ENCODE measurements around the gene ADGRD1.
"Not testable (repeated sequence)": the region's sequence is repeated elsewhere in the genome, so short reads cannot be mapped to it uniquely, and the experiment has no call there.

ADGRD1 gene

GRCh38 chr12:130988751-130989150, 35.0 kb downstream of the ADGRD1 start:
- no peak for DNase-seq

- no peak for DNase-seq
These were observed 35.7 kb downstream of the ADGRD1 start for GRCh38 chr12:130989391-130989790.

GRCh38 chr12:130990034-130990433, 36.3 kb downstream of the ADGRD1 start:
- no peak for DNase-seq

- DNase-seq, result no peak
These were observed 38.7 kb downstream of the ADGRD1 start for GRCh38 chr12:130992448-130992847.

GRCh38 chr12:130992979-130993538, 39.4 kb downstream of the ADGRD1 start:
- DNase-seq, result no peak

GRCh38 chr12:130993759-130994670, 40.3 kb downstream of the ADGRD1 start:
- DNase-seq, result no peak

GRCh38 chr12:130994821-130995375, 41.2 kb downstream of the ADGRD1 start:
- no peak for DNase-seq

- DNase-seq, result not testable (repeated sequence)
These were observed 41.8 kb downstream of the ADGRD1 start for GRCh38 chr12:130995386-130995969.

- DNase-seq, result no peak
These were observed 44.4 kb downstream of the ADGRD1 start for GRCh38 chr12:130998136-130998535.

- no peak for DNase-seq
These were observed 46.3 kb downstream of the ADGRD1 start for GRCh38 chr12:131000000-131000486.

- DNase-seq, result no peak
These were observed 47.8 kb downstream of the ADGRD1 start for GRCh38 chr12:131001493-131001892.

GRCh38 chr12:131002216-131002631, 48.5 kb downstream of the ADGRD1 start:
- DNase-seq, result no peak

GRCh38 chr12:131003036-131003715, 49.5 kb downstream of the ADGRD1 start:
- DNase-seq, result no peak

- DNase-seq, result no peak
These were observed 50.0 kb downstream of the ADGRD1 start for GRCh38 chr12:131003716-131004045.

GRCh38 chr12:131004166-131004565, 50.5 kb downstream of the ADGRD1 start:
- DNase-seq, result no peak

- no peak for DNase-seq
These were observed 51.7 kb downstream of the ADGRD1 start for GRCh38 chr12:131005161-131006035.

GRCh38 chr12:131006036-131006735, 52.5 kb downstream of the ADGRD1 start:
- no peak for DNase-seq

GRCh38 chr12:131007031-131007739, 53.5 kb downstream of the ADGRD1 start:
- no peak for DNase-seq

GRCh38 chr12:131007740-131008117, 54.0 kb downstream of the ADGRD1 start:
- DNase-seq, result no peak

GRCh38 chr12:131008131-131008912, 54.6 kb downstream of the ADGRD1 start:
- no peak for DNase-seq
